ENCODE data around the gene CACHD1.

DNA sequence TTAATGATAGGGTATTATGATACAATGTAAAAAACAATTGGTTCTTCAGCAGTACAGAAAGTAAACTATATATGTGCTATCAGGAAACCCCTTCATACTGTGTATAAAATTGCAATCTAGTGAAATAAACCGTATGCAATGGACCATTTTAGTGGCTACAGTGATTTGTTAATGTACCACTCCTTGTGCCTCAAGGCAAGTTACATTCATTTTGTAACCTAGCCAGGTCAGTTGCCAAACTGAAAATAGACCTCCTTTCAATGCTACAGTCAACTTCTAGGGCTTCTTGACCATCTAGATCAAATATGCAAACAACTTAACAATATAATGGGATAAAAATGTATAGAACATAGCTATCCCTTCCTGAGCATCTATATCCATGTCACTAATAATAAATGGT, 223.0 kb downstream of the CACHD1 start:
- TF ChIP-seq GTF2F1 (IDR thresholded peaks at IDR 0.05; ENCODE audit: borderline replicate concordance, low read depth, low read length) = no peak
- TF ChIP-seq GABPA (IDR thresholded peaks at IDR 0.05; ENCODE audit: borderline replicate concordance, insufficient read depth, low read length) = no peak
- TF ChIP-seq EZH2 (IDR thresholded peaks at IDR 0.05; ENCODE audit: low read depth, low read length, severe bottlenecking) = no peak
- TF ChIP-seq TAF1 (IDR thresholded peaks at IDR 0.05; ENCODE audit: low read depth, low read length) = no peak

Measured in H1 (cell line).